NCI-H446 treated with DMSO at 0.1 percent for 48 hours (cell line): Measurements from ENCODE around the gene KLF2.
"Not testable (repeated sequence)": the region's sequence is repeated elsewhere in the genome, so short reads cannot be mapped to it uniquely, and the experiment has no call there.

Source experiments
- DNase-seq: peaks from one replicate; lab custom pipeline; 2025; lab: John Stamatoyannopoulos, UW

Gene KLF2

GRCh38 chr19:16324384-16325160 is at the start of gene KLF2:
KLF2 (plus strand) TSS chr19:16324826; CDS start chr19:16324924, 98 bp downstream.
- no peak for DNase-seq

- no peak for DNase-seq
Measured at GRCh38 chr19:16280306-16280705, 44.3 kb upstream of the KLF2 start.

- no peak for DNase-seq
Measured at GRCh38 chr19:16281743-16282142, 42.9 kb upstream of the KLF2 start.

GRCh38 chr19:16283210-16284061 is 41.2 kb upstream of the KLF2 start:
- no peak for DNase-seq

GRCh38 chr19:16284505-16284904 is 40.1 kb upstream of the KLF2 start:
- DNase-seq = no peak

GRCh38 chr19:16285079-16285478 is 39.5 kb upstream of the KLF2 start:
- not testable (repeated sequence) for DNase-seq

- no peak for DNase-seq
Measured at GRCh38 chr19:16285769-16286498, 38.7 kb upstream of the KLF2 start.

GRCh38 chr19:16288544-16288943 is 36.1 kb upstream of the KLF2 start:
- DNase-seq = no peak

GRCh38 chr19:16289594-16289993 is 35.0 kb upstream of the KLF2 start:
- no peak for DNase-seq

GRCh38 chr19:16290692-16291091 is 33.9 kb upstream of the KLF2 start:
- DNase-seq = no peak

- no peak for DNase-seq
Measured at GRCh38 chr19:16293118-16294091, 31.2 kb upstream of the KLF2 start.

GRCh38 chr19:16295057-16295456 is 29.6 kb upstream of the KLF2 start:
- no peak for DNase-seq

- no peak for DNase-seq
Measured at GRCh38 chr19:16296713-16297112, 27.9 kb upstream of the KLF2 start.

GRCh38 chr19:16297575-16298178 is 26.9 kb upstream of the KLF2 start:
- no peak for DNase-seq

- no peak for DNase-seq
Measured at GRCh38 chr19:16298334-16298733, 26.3 kb upstream of the KLF2 start.

- DNase-seq = no peak
Measured at GRCh38 chr19:16301999-16302694, 22.5 kb upstream of the KLF2 start.

GRCh38 chr19:16303755-16304154 is 20.9 kb upstream of the KLF2 start:
- DNase-seq = no peak

- not testable (repeated sequence) for DNase-seq
Measured at GRCh38 chr19:16304511-16304910, 20.1 kb upstream of the KLF2 start.

GRCh38 chr19:16305060-16305459 is 19.6 kb upstream of the KLF2 start:
- not testable (repeated sequence) for DNase-seq

GRCh38 chr19:16306728-16307402 is 17.8 kb upstream of the KLF2 start:
- DNase-seq = no peak
